LNCaP clone FGC (cell line): ENCODE results near the gene HCN1.

ENCODE experiments used
- DNase-seq: peaks from one replicate; pipeline ENCODE4 v3.0.0-alpha.2; 2011; ENCODE audit warnings: low read depth
- H3K4me3 ChIP-seq: 2 replicates; pipeline ENCODE4 v1.5.1; 2011; ENCODE audit warnings: mild to moderate bottlenecking, low read depth, low read length, control low read depth
- CTCF ChIP-seq: IDR thresholded peaks from 2 replicates; pipeline ENCODE4 v1.5.1; 2012; ENCODE audit warnings: mild to moderate bottlenecking; ENCODE audit not compliant: control insufficient read depth, insufficient read depth; ENCODE audit errors: extremely low read depth

HCN1 gene

GRCh38 chr5:45440466-45440865 is 255.7 kb downstream of the HCN1 start:
- no peak overlapping the region for H3K4me3 ChIP-seq
- TF ChIP-seq CTCF, result no peak
- DNase-seq, result no peak

GRCh38 chr5:45437752-45438151 is 258.4 kb downstream of the HCN1 start:
- no peak overlapping the region for H3K4me3 ChIP-seq
- DNase-seq, result no peak
- no peak for TF ChIP-seq CTCF

GRCh38 chr5:45417285-45417998 is 278.7 kb downstream of the HCN1 start:
- DNase-seq, result no peak
- TF ChIP-seq CTCF, result no peak
- no peak overlapping the region for H3K4me3 ChIP-seq

DNA sequence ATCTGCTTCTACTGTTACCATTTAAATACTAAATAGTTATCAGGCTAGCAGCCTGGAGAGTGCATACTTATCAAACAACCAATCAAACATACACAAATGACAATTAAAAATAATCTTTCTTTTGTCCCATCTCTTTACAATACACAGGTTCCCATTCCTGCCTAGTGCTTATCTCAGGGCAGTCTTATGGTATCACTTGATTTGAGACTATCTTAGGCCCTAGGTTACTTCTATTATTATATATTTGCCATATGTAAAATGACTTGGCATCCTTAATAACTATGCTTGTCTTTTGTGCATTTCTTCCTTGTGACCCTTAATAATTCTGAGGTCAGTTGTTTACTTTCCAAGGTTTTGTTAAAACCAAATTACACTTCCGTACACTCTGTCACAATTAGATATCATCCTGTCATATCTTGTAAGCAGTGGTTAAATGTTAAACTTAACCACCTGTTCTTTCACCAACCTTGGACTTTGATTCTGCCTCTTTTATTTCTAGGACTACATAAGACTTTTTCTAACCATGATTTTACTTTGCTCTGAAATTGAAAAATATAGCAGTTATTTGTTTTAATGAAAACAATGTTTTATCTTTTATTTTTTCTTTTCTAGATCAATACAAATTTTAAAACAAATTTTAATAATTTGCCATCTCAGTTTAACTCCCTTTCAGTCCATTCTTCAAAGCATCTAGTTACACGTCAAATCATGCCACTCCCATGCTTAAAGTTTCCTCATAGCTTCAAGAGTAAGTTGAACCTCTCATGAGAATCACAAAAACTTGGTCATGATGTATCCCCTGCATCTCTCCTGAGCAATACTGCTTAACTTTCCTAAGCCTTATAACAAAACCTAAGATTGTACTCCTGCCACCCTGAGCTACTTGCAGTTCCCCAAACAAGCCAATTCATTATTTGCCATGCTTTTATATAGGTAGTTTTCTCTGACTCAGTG is 281.3 kb downstream of the HCN1 start:
- no peak overlapping the region for H3K4me3 ChIP-seq
- DNase-seq, result no peak
- TF ChIP-seq CTCF, result no peak

DNA sequence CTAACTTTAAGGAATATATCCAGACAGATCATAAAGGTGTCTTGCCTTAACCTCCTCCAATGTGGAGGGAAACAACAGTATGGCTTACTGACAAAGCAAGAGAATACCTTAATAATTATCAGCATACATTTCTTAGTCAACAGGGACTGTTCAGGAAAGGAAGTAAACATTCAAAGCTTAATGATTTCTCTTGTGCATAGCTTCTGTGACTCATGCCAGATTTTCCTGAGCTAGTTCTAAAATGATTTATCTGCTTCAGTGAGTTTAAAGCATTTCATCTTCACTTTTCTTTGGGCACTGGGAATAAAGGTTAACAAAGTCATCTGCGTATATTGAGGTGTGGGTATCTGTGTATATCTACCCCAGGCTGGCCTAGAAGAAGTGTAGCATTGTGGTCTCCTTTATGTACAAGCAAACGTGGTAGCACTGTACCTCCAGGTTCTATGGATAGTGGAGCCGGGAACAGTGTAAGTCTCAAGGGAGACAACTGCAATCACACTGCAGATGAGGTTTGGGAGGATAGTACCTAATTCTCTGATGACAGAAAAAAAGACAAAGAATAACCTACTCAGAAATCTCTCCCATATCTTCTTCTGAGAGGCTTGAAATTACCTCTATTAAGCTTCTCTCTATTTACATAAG is 284.1 kb downstream of the HCN1 start:
- no peak for DNase-seq
- no peak for TF ChIP-seq CTCF
- H3K4me3 ChIP-seq, result no peak overlapping the region

DNA sequence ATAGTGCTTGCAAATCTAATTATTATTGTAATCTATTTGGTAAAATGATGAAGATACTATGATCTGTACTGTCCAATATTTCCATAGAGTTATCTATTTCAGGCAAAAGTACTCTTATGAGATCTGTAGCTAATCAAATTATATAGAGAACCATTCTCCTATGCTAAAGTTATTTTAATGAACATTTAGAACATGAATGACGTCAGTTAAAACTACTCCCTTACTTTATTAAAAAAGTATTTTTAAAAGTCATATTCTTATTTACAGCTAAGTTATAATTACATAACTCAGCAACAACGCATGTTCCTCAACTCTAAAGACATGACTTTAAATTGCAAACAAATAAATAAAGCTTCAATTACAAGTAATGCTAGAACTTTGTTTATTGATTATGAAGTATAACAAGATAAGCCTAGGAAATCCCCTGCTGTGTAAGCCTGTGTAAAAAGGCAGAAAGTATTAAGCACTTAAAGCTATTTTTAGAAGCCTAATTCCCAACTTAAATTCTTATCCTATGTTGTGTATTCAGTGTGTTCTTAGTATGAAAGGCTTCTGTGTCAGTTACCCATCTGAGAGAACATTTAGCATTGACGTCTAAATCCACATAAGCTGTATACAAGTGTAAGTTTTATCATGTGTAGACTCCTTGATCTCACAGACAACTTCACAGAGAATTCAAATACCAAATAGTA is 285.7 kb downstream of the HCN1 start:
- no peak for DNase-seq
- no peak for TF ChIP-seq CTCF
- no peak overlapping the region for H3K4me3 ChIP-seq
